ENCODE measurements around the gene GALNT18. TPM values are rescaled to one million over a fixed set of nuclear protein-coding genes. Genes with fewer than 3 reads are reported as not detected.

GALNT18 gene
- polyA plus RNA-seq, 3 donors, result 19.8 to 28.0 (median 23.6) TPM

DNA sequence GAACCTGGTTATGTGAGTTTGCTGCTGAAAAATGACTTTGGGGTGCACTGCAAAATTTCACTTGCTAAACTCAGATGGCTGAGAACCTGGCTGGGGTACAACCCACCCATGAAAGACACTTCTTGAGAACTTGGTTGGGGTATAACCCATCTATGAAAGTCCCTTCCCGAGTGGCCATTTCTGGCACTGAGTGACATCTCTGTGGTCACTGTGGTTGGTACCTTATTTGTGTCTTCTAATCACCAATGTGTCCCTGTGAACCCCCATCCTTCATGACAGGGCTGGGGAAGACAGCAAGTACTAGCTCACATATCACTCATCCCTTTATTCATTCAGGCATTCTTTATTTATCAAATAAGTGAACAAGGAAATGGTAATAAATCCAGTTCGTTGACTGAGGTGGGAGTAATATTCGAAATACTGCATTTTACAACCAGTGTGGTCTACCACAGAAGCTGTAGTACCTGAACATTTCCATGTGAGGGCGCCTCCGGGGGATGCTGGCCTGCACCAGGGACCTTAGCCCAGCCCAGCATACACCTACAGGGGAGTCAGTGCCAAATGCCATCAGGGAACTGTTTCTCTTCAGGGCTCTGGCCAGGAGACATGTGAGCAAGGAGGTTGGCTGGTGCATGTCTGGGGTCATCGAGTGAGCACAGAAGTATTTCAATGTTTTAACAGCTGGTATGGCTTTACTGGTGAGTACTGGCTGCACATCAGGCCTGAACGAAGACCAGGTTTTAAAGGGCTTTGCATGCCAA lies 390.8 kb downstream of the GALNT18 start:
- no peak for DNase-seq (ENCODE audit: extremely low read depth in 1 of 11, low read depth in 9 of 11, low spot score in 4 of 11)

DNA sequence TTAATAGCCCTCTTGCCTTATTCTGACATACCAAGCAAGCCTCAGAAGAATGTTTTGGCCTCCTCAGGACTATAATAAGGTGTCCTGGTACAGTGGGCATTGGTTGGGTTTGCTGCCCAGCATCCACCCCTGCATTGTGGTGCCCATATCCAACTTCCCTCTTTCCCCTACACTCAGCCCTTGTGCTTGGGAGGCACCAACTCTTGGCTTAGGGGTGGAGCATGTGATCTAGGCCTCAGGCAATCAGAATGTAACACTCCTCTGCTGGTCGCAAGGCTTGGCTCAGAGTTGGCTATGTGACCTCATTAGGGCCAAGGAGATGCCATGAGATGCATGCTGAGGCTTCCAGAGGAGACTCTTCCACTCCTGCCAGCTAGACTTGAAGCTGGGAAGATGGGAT lies 391.7 kb downstream of the GALNT18 start:
- no peak for DNase-seq (ENCODE audit: extremely low read depth in 1 of 11, low read depth in 9 of 11, low spot score in 4 of 11)

DNA sequence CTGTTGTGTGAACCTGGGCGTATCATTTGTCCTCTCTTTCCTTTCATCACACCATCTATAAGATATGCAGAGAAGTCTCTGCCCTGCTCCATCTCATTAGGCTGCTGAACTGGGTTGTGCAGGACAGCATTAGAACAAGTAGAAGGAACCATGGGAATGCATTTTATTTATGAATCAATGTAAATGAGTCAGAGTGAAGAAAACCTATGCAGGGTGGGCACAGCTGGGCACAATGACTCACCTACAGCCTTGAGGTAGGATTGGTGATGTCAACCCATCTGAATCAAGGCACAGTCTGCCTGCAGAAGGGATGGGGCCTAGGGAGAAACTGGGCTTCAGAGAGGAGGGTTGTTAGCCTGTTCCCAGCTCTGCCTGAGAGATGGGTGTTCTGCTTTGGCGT lies 392.2 kb downstream of the GALNT18 start:
- no peak for DNase-seq (ENCODE audit: extremely low read depth in 1 of 11, low read depth in 9 of 11, low spot score in 4 of 11)

DNA sequence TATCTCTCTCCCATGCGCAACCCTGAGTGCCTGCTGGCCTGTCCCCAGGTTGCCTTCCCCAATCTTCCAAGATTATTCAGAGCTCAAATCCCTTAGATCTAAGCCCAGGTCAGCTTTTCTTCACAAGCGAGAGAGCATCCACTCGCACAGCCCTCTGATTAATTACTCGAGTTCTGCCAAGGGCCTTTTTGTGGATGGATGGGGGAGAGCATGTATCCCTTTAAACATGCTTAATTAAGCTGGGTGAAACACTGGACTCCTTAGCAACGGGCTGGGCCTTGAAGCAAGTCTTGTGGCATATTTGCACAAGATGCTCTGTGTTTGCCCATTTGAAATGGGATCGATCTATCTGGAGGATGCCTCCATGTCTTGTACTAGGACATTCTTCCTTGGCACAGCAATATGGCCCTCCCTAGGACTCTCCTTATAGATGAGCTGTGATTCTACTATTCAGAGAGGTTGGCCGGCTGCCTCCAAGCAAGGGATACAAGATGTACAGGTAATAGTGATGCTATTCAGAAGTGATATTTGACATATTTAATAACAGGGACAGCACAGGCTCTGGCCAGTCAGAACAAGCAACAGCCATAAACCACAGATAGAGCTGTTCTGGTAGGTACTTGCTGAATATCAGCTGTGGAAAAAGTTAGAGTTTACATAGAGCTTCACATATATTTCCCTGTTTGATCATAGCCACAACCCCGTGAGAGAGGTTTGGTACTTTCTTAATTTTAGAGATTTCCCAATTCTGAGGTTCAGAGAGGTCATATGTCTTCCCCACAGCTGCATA lies 394.3 kb downstream of the GALNT18 start:
- no peak for DNase-seq (ENCODE audit: extremely low read depth in 1 of 11, low read depth in 9 of 11, low spot score in 4 of 11)

Other genes with a start within 250 kb of the GALNT18 start
- 10 to 100 TPM; 79.7 to 94.1 (median 91.5) TPM for gene USP47, start 220.0 kb upstream of the GALNT18 start, polyA plus RNA-seq (ENCODE audit: insufficient read length in 3 of 3)

Data from renal cortex interstitium (tissue), 11 donors.